WI38 (cell line): ENCODE results near the gene MAGI1.

Experiments used
- H3K4me3 ChIP-seq: 2 replicates; pipeline ENCODE4 v1.5.1; 2011; ENCODE audit warnings: low read depth, mild to moderate bottlenecking, control low read depth, low read length
- TF ChIP-seq, protein P1 (sequence below): IDR thresholded peaks from 2 replicates; pipeline ENCODE4 v1.5.1; 2012; ENCODE audit warnings: low read depth, mild to moderate bottlenecking, control low read depth, low read length

Gene MAGI1

DNA sequence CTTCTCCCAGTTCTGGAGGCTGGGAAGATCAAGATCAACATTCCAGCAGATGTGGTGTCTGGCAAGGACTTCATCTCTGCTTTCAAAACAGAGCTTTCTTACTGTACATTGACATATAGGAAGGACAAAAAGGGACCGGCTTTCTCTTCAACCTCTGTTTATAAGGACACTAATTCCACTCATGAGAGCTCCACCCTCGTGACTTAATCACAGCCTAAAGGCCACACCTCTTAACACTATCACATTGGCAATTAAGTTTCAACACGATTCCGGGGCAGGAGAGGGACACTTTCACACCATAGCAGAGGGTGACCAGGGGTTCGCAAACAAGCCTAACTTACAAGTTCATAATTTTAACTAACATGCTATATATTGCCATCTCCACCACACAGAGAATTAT lies 231.5 kb downstream of the MAGI1 start:
- H3K4me3 ChIP-seq: no peak overlapping the region
- TF ChIP-seq, protein P1, sequence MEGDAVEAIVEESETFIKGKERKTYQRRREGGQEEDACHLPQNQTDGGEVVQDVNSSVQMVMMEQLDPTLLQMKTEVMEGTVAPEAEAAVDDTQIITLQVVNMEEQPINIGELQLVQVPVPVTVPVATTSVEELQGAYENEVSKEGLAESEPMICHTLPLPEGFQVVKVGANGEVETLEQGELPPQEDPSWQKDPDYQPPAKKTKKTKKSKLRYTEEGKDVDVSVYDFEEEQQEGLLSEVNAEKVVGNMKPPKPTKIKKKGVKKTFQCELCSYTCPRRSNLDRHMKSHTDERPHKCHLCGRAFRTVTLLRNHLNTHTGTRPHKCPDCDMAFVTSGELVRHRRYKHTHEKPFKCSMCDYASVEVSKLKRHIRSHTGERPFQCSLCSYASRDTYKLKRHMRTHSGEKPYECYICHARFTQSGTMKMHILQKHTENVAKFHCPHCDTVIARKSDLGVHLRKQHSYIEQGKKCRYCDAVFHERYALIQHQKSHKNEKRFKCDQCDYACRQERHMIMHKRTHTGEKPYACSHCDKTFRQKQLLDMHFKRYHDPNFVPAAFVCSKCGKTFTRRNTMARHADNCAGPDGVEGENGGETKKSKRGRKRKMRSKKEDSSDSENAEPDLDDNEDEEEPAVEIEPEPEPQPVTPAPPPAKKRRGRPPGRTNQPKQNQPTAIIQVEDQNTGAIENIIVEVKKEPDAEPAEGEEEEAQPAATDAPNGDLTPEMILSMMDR: no peak

DNA sequence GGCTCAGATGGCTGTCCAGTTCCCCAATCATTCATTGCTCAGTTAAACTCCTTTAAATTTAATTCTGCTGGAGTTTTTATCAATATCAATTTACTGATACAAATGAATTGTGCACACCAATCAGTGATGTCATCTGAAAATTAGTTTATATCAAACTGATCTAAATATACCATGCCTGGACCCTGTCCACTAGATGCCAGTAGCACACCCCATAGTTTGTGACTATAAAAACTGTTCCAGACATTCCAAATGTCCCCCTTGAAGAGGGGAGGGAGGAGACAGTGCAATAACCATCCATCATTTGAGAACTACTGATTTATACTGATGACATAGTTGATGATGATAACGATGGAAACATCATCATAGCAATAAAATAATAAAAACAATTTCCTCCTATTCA lies 232.1 kb downstream of the MAGI1 start:
- H3K4me3 ChIP-seq: no peak overlapping the region
- TF ChIP-seq, protein P1: no peak

DNA sequence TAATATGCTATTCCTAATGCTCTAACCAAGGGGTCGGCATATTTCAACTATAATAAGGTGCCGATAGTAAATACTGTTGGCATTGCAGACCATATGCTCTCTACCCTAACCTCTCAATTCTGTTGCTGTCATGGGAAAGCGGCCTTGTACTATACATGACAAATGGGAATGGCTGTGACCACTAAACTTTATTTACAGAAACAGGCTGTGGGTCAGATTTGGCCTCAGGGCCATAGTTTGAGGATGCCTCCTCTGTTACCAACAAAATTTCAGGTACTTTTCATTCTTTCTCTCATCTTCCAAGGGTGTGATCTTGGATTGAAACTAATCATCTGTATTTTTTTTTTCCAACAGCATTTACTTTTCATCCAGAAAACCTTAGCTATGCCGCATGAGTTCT lies 242.0 kb downstream of the MAGI1 start:
- TF ChIP-seq, protein P1: no peak

DNA sequence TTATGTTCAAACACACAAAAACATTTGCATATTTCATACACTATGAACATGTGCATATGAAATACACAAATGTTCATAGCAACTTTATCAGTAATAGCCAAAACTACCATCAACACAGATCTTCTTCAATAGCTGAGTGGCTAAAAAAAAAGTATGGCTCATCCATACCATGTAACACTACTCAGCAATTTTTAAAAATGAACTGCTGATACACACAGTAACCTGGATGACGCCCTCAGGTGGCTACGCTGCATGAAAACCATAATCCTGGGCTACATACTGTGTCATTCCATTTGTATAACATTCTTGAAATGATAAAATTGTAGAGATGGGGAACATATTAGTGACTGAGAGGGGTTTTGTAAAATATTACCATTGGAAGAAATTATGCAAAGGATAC lies 243.6 kb downstream of the MAGI1 start:
- H3K4me3 ChIP-seq: no peak overlapping the region
- TF ChIP-seq, protein P1: no peak

More for the DNA sequence above, 242.0 kb downstream of the MAGI1 start:
- no peak overlapping the region for H3K4me3 ChIP-seq

DNA sequence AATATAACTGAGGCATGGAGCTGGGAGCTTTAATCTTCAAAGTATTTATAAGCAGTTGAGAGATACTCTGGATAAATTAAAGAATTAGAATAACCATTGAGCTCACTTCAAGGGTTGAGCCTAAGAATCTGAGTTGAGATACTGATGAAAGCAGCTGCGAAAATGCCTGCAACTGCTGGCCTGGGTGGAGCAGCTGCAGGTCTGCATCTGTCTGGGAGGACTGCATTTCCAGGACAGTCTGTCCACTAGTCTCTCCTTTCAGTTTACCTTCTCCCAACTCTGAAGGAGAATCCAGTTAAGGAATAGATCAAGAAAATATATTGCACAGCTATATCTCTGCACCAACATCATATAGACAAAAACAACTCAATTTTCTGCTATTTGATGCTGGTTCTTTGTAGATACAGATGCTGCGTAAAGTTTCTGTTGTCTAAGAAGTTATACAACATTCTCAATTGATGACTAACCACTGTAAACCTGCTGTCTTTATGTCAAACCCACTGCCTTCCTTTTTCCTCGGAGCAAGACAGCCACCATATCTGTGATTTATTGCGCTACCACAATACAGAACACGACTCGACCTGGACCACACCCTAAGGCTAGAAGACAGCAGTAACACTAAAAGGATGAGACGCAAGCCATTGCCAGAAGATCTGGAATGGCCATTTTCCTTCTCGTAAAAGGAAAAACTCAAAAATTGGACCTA lies 245.1 kb downstream of the MAGI1 start:
- TF ChIP-seq, protein P1: no peak
- no peak overlapping the region for H3K4me3 ChIP-seq

DNA sequence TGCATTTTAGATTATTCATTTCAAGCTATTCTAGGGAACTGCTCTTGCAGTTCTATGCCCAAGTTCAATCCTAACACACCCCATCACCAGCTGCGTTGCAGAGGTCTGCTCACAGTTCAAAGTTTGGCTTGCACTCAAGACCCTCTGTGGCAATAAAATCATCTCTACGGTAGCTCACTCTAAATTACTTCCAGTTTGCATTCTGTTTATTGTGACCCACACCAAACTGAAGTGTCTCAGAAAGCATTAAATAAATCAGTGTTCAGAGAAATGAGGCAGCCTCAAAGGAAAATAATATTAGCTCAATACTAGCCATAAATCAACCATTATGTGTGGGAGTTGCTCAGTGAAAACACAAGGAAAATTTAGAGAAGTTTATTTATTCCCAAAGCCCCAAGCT lies 250.3 kb downstream of the MAGI1 start:
- H3K4me3 ChIP-seq: no peak overlapping the region
- TF ChIP-seq, protein P1: no peak

DNA sequence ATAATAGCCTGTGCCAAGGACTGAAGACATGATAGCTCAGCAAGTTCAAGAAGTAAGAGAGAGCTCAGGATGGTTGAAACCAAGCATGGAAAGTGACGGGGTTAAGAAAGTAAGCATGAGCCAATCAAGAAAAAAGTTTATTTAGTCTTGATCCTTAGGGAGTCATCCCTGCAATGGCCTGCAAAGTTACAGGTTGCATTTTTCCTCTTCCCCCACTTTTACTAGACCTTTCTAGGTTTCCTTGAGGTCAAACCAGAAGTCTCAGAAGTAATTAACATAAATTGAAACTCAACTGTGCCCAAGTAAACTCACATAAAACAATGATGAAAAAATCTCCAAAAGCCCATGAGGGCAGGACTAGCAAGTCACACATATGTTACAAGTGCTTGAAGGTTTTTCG lies 250.9 kb downstream of the MAGI1 start:
- TF ChIP-seq, protein P1: no peak
- H3K4me3 ChIP-seq: no peak overlapping the region
